Spleen (tissue), 7 donors: ENCODE results near the gene SIGLEC9.

Source experiments
- CTCF ChIP-seq, 11 experiments: fragments of 200-600 bp in 7 of 11; fragments of 450-650 bp in 4 of 11; sonication (generic) in 4 of 11; IDR thresholded peaks in 8 of 11; conservative IDR thresholded peaks in 3 of 11; 1 replicate in 7 of 11; 2 replicates in 4 of 11; pipeline versions ENCODE4 v1.4.0 to v1.8.0; 2016 to 2021; ENCODE audit warnings: antibody characterized with exemption in 11 of 11, inconsistent platforms in 4 of 11, mild to moderate bottlenecking in 1 of 11
- POLR2A ChIP-seq, 3 donors: fragments of 450-650 bp; IDR thresholded peaks; one replicate each; pipeline ENCODE4 v1.5.1; 2017; ENCODE audit warnings: antibody characterized with exemption in 3 of 3, mild to moderate bottlenecking in 1 of 3
- POLR2AphosphoS5 ChIP-seq, 3 donors: sonication (generic); formaldehyde crosslinking; IDR thresholded peaks; one replicate each; pipeline ENCODE4 v1.5.1; 2017; ENCODE audit warnings: antibody characterized with exemption in 3 of 3
- donor health status: DM: no; HTN: no; CAD: no; lungs with moderate emphysema.
- donor health status: DM: no; HTN: no; CAD: no.
- donor health status: DM: no; HTN: no; CAD: no.

GRCh38 chr19:51129716-51130115 lies 5.0 kb downstream of the SIGLEC9 start:
- TF ChIP-seq POLR2A (IDR thresholded peaks at IDR 0.05) (no peak), CTCF (IDR thresholded peaks at IDR 0.05 in 8 of 11, conservative IDR thresholded peaks at IDR 0.05 in 3 of 11) (no peak), POLR2AphosphoS5 (IDR thresholded peaks at IDR 0.05) (no peak)
